HFFc6 (cell line): ENCODE results near the gene RARRES2. TPM values are rescaled to one million over a fixed set of nuclear protein-coding genes. Genes with fewer than 3 reads are reported as not detected.
A peak's percentile ranks its signal among the peaks of the same experiment; 100 is the strongest.

Source experiments
- DNase-seq: peaks from one replicate; pipeline ENCODE4 v3.0.0-alpha.2; 2018
- H3K27ac Mint-ChIP-seq: 2 replicates; pipeline ENCODE4 v1.8.0; 2020; ENCODE audit warnings: mild to moderate bottlenecking, mixed read lengths
- H3K27me3 Mint-ChIP-seq: 2 replicates; pipeline ENCODE4 v1.8.0; 2021; ENCODE audit warnings: mild to moderate bottlenecking, moderate library complexity, mixed read lengths; ENCODE audit not compliant: insufficient read depth
- H3K36me3 Mint-ChIP-seq: 2 replicates; pipeline ENCODE4 v1.8.0; 2021; ENCODE audit warnings: low read depth, mixed read lengths
- H3K4me1 Mint-ChIP-seq: 2 replicates; pipeline ENCODE4 v1.8.0; 2020; ENCODE audit warnings: low read depth, mixed read lengths
- H3K4me3 Mint-ChIP-seq: 2 replicates; pipeline ENCODE4 v1.8.0; 2020; ENCODE audit warnings: mild to moderate bottlenecking, moderate library complexity, mixed read lengths
- H3K9me3 Mint-ChIP-seq: 2 replicates; pipeline ENCODE4 v1.8.0; 2020; ENCODE audit warnings: mild to moderate bottlenecking, mixed read lengths
- total RNA-seq, 6 experiments: library from RNA; stranded (reverse); fragmentation: NEBNext Ultra II Directional; extraction: Animal tissue kit (Norgen Biotek cat#: 25700); gene quantifications; 2 replicates in 1 of 6; 3 replicates in 5 of 6; pipeline ENCODE4 v1.2.3, GENCODE V29; 2021
- TF ChIP-seq, protein P1 (sequence below): fragments of 200-600 bp; sonication (generic); IDR thresholded peaks from 2 replicates; pipeline ENCODE4 v1.5.0; 2021; ENCODE audit warnings: antibody characterized with exemption, mild to moderate bottlenecking

The RARRES2 gene
- total RNA-seq, 6 experiments from 2014 or later: 0.28 to 0.39 TPM; not detected in 4

DNA sequence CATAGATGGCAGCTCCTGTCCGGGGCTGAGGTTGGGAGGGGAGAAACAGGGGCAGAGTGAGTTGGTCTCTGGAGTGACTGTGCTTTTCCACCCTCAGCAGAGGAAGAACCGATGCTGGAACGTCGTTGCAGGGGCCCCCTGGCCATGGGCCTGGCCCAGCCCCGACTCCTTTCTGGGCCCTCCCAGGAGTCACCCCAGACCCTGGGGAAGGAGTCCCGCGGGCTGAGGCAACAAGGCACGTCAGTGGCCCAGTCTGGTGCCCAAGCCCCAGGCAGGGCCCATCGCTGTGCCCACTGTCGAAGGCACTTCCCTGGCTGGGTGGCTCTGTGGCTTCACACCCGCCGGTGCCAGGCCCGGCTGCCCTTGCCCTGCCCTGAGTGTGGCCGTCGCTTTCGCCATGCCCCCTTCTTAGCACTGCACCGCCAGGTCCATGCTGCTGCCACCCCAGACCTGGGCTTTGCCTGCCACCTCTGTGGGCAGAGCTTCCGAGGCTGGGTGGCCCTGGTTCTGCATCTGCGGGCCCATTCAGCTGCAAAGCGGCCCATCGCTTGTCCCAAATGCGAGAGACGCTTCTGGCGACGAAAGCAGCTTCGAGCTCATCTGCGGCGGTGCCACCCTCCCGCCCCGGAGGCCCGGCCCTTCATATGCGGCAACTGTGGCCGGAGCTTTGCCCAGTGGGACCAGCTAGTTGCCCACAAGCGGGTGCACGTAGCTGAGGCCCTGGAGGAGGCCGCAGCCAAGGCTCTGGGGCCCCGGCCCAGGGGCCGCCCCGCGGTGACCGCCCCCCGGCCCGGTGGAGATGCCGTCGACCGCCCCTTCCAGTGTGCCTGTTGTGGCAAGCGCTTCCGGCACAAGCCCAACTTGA, 29.9 kb upstream of the RARRES2 start:
- Mint-ChIP-seq H3K4me1 (peaks cover 24% of the 10 kb centered on the region), H3K36me3 (peaks cover 5% of the 10 kb centered on the region), H3K27ac (peak overlapping the region; percentile 98)

GRCh38 chr7:150370612-150371071, 29.2 kb upstream of the RARRES2 start:
- peak; percentile 72 for DNase-seq
- Mint-ChIP-seq H3K9me3 (no peaks in the 10 kb centered on the region), H3K36me3 (peaks cover 5% of the 10 kb centered on the region), H3K27me3 (peaks cover 6% of the 10 kb centered on the region), H3K4me1 (peaks cover 16% of the 10 kb centered on the region), H3K4me3 (peak overlapping the region; percentile 96), H3K27ac (peak overlapping the region; percentile 98)
- TF ChIP-seq, protein P1, sequence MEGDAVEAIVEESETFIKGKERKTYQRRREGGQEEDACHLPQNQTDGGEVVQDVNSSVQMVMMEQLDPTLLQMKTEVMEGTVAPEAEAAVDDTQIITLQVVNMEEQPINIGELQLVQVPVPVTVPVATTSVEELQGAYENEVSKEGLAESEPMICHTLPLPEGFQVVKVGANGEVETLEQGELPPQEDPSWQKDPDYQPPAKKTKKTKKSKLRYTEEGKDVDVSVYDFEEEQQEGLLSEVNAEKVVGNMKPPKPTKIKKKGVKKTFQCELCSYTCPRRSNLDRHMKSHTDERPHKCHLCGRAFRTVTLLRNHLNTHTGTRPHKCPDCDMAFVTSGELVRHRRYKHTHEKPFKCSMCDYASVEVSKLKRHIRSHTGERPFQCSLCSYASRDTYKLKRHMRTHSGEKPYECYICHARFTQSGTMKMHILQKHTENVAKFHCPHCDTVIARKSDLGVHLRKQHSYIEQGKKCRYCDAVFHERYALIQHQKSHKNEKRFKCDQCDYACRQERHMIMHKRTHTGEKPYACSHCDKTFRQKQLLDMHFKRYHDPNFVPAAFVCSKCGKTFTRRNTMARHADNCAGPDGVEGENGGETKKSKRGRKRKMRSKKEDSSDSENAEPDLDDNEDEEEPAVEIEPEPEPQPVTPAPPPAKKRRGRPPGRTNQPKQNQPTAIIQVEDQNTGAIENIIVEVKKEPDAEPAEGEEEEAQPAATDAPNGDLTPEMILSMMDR: 0 out of 2 replicates have a peak, but pooled peaks have one; percentile 10

More for the DNA sequence above, 29.9 kb upstream of the RARRES2 start:
- DNase-seq: no peak
- Mint-ChIP-seq H3K4me3 (peak overlapping the region; percentile 96; the same call in 1 of the 2 replicates), H3K27me3 (peaks cover 9% of the 10 kb centered on the region), H3K9me3 (no peaks in the 10 kb centered on the region)
- TF ChIP-seq, protein P1: no peak

GRCh38 chr7:150369748-150370501, 28.5 kb upstream of the RARRES2 start:
- H3K27me3 Mint-ChIP-seq: peaks cover 6% of the 10 kb centered on the region
- peaks cover 16% of the 10 kb centered on the region for H3K4me1 Mint-ChIP-seq
- no peak for DNase-seq
- H3K36me3 Mint-ChIP-seq: peaks cover 5% of the 10 kb centered on the region
- H3K27ac Mint-ChIP-seq: peak overlapping the region; percentile 98
- no peaks in the 10 kb centered on the region for H3K9me3 Mint-ChIP-seq
- H3K4me3 Mint-ChIP-seq: peak overlapping the region; percentile 96
- TF ChIP-seq, protein P1: no peak

DNA sequence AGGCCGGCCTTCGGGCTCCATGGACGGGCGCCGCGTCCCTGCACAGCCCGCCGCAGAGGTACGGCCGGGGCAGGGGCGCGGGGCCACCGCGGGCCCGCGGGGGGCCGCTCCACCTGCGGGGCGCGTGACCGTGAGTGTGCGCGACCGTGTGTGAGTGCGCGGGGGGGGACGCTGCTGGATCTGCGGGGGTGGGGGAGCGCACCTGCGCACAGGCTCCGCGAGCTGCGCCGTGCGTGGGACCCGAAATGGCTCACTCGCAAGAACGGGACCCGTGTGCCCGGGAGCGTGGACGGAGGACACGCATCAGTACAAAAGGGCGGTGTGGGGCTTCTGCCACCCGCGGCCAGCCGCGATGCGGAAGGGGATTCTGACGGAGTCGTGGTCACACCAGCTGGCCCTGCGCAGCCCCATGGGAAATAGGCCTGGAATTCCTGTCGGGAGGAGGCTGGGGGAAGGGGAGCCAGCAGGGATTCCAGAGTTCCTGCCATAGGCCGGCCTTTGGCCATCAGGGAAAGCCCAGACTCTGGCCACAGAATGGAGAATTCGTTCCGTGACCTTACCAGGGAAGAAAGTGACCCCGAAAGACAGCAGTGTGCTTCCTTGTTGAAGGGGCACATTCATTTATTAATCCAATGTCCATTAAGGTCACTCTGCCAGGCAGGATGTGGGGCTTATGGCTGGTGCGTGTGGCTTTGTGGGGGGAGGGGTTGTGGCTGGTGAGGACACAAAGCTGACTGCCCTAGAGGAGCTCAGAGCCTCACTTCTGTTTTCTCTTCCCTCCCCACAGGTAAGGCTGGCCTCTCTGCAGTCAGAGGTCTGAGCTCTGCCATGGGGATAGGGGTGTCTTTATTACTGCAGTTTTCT, 27.7 kb upstream of the RARRES2 start:
- DNase-seq: peak; percentile 41

More for the DNA sequence above, 27.7 kb upstream of the RARRES2 start:
- TF ChIP-seq, protein P1: no peak
- Mint-ChIP-seq H3K36me3 (peaks cover 5% of the 10 kb centered on the region), H3K4me1 (peaks cover 16% of the 10 kb centered on the region), H3K4me3 (peak overlapping the region; percentile 96), H3K9me3 (no peaks in the 10 kb centered on the region), H3K27ac (peak overlapping the region; percentile 98), H3K27me3 (peaks cover 6% of the 10 kb centered on the region)
